Hematopoietic multipotent progenitor cell treated with erythropoietin and hydrocortisone succinate and interleukin-3 and kit ligand, for 17 days (in vitro differentiated cells): Measurements from ENCODE around the gene IFNB1.

Experiments
- DNase-seq: peaks from one replicate; pipeline ENCODE4 v3.0.0-alpha.2; 2015; ENCODE audit warnings: low spot score

IFNB1 gene

DNA sequence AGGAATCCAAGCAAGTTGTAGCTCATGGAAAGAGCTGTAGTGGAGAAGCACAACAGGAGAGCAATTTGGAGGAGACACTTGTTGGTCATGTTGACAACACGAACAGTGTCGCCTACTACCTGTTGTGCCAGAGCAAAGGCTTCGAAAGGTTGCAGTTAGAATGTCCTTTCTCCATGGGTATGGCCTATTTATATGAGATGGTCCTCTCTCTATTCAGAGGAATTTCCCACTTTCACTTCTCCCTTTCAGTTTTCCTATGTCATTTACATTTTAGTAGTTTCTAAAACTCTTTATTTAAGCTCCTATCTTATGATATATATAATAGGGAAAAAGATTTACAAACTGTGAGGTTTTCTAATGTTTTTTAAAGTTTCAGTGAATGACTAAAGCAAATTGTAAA lies at the start of gene IFNB1:
TSS of gene IFNB1 (minus strand) at position 162 of the 400 bp plus-strand sequence. CDS start at position 89, 73 bp downstream.
- DNase-seq: no peak

DNA sequence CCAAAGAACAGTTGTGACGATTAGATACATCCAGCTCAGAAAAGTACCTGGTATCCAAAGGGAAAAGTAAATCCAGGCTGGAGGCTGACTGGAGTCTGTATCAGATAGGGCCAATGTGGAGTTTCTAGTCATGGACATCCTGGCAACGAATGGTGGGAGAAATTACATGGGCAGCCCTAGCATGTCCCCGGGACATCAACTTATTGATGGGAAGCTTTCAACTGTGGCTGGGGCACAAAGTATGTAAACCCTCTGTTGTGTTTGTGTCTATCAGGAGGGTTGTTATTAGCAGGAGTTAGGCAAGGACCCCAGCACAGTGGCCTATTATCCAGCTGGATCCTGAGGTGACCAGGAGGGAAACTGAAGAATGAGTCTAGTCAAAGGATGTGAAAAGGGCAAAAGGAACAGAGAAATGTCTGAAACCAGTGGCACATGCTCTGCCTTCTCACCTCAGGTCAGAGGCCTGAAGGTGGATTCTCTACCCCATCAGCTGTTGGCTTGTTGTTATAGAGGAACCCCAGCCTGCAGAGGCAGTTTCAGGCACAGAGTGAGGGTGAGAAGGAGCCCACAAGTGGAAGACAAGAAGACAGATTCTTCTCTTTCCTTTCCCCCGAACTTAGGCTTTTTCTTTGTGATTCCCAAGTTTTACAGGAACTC lies 44.0 kb upstream of the IFNB1 start:
- DNase-seq: no peak

DNA sequence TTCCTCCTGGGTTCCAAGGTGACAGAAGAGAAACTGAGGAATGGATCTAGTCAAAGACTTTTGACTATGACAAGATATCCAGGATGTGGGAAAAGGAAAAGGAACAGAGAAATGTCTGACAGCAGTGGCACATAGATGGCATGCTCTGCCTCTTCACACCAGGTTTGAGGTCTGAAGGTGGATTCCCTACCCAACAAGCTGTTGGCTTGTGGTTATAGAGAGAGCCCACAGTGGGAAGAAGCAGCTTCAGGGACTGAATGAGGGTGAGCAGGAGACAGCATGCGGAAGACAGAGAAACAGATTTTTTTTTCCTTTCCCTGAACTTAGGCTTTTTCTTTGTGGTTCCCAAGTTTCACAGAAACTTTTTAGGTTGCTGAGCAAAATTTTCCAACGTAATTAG lies 43.3 kb upstream of the IFNB1 start:
- DNase-seq: no peak

DNA sequence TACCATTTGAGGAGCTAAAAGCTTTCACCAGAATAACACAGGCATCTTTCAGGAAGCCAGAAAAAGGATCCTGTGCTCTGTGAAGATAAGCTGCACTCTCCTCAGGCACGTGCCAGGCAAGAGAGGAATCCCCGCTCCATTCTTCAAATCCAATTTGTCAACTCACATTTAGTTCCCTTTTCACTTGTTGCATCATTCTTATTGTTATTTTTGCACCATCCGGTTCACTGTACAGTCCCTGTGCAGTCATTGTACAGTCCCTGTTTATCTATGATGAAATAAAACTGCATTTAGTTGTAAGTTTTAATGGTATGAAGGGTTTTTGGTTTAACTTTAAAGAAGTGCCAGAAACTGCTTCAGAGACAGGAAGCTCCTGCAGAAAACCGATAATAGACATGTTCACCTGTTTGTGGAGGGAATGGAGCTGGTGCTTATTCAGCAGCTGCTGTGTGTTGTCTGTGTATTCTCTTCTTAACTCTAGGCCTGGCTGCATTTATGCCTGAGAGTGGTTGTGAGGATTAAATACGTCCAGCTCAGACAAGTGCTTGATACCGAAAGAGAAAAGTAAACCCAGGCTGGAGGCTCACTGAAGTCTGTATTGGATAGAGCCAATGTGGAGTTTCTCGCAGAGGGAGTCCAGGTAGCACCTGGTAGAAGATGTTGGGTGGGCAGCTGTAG lies 41.5 kb upstream of the IFNB1 start:
- no peak for DNase-seq

DNA sequence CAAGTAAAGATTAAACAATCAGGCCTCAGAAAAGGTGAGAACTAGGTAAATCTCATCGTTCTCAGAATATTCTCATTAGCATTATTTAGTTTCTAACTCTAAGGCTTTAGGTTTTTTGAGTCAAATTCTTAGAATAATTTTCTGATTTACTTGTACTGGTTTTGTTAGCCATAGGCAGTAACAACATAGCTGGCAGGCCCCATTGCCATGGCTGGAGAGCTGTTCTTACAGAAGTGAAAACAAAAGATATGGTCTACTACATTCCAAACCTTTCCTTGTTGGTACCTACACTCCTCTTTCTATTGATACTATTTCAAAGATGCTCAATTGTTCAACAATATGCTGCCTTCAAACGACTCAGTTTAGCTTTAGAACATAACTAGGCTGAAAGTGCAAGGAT lies 36.6 kb upstream of the IFNB1 start:
- DNase-seq: no peak

DNA sequence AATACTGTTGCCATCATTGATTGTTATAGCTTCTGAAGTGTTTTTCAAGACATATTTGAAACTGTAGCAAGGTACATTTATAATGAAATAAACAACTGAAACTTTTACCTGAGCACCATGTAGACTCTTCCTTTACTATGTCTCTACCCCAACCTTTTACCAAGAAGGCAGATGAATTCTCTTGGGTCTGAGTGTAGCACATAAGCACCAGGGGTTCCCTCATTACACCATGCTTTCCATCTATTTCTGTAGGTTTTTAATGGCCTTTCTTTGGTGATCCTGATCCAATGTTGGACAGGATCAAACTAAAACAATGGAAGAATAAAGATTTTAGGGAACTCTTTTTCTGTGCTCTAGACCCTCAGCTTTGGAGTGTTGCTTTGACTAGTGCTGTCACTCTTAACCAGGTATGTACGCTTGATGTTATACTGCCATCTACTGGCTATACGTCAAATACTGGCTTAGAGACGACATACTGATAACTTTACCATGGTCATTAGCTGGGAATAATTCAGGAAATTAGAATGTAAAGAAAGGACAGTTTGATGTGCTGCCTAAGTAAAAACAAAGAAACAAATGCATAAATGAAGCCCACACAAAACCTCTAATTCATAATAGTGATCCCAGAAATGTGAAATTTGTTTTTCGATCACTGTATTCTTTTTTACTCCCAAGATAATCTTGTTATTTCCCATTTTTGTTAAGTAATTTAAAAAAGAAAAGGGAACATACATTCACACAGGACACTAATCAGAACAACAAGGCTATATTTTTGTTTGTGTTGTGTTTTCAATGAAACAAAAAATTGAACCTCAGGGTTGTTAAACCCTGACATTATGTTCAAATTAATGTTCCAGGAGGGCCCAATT lies 33.2 kb upstream of the IFNB1 start:
- peak; percentile 64 for DNase-seq

DNA sequence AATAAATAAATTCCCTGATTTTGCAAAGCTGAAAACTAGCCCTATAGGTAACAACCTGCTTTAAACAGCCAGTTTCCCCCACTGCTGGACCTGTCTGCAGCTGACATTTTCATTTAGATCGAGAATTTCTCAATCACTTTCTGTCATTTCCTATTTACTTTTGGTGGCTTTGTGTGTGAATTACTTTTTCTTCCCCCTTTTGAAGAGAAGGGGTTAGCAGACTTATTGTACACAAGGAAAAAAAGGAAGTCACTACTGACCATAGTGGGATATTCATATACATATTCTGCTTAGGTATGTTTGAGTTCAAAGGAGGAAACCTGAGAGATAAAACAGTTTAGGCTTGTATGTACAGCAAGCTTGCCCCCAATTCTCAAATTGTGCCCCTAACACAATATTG lies 27.0 kb upstream of the IFNB1 start:
- DNase-seq: no peak

DNA sequence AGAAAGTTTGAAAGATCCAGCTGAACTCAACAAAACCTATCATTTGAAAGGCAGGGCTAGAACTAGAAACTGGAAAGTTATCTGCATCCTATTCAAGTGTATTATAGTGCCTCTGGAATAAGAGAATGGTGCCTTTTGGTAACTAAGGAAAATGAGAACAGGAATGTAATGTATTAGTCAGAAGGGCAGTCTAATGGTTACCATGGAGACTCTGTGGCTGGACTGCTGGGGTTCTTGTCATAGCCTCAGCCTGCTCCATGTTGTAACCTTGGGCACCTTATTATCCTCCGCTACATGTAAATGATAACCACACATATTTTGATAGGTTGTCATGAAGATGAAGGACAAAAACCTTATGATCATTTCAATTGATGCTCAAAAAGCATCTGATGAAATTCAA lies 24.6 kb upstream of the IFNB1 start:
- no peak for DNase-seq

DNA sequence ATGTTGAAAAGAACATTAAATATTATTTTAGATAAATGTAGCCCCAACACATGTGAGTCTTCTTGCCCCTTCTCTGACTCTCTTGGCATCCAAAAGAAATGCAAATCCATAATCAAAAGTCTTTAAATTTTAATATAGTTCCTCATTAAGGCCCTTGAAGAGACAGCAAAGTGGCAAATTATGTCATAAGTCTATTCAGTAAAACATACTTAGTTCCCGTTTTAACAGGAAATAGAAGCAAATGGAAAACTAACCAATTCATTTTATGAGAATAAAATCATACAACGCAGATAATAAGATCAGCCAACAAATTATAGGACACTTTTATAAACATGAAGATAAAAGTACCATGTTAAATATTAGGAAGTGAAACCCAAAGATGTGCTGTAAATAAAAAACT lies 20.1 kb upstream of the IFNB1 start:
- no peak for DNase-seq

DNA sequence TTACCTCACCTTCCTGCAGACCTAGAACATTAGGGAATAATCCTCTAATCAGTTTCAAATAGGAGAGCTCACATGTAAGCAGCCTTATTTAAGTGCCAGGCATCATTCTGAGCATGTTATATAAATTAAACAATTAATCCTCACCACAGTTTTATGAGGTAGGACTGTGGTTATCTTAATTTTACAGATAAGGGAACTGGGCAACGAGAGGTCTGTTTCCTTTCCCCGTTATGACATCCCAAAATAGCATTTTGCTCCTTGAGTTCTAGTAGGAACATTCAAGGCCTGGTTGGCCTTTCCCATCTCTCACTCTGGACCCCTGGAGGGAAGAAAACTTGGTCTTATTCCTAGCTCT lies 19.1 kb upstream of the IFNB1 start:
- no peak for DNase-seq

DNA sequence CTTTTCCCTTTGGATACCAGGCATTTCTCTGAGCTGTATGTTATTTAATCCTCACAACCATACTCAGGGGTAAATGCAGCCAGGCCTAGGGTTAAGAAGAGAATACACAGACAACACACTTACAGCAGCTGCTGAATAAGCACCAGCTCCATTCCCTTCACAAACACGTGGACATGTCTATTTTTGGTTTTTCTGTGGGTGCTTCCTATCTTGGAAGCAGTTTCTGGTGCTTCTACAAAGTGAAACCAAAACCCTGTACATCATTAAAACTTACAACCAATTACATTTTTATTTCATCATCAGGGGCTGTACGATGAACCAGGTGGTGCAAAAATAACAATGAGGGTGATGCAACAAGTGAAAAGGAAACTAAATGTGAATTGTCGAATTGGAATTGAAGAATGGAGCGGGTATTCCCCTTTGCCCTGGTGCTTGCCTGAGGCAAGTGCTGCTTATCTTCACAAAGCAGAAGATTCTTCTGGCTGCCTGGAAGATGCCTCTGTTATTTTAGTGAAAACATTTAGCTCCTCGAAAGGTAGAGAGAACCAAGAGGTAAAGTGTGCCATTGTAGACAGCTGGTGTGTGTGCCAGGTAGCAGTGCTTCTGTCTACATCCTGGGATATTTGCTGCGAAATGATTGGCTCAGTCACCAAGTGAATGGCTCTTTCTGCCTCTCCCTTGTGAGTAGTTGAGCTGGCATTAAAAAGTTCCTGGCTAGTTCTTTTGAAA lies 18.6 kb upstream of the IFNB1 start:
- DNase-seq: peak; percentile 24

DNA sequence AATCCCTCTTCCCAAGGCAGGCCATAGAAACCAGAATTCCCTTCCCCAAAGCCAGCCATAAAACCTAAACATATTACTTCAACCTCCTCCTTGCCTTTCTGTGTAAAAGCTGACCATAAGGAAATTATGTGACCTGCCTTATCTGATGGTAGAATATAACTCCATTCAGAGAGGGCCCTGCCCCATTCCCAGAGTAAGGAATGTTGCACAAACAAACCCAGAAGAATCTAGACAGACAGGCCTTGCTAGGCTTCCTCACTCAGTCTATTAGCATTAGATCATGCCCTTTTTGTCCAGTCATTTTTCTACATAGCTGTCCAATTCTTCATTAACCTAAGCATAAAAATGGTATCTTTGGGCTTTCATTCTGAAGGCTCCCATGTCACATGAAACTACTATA lies 17.8 kb upstream of the IFNB1 start:
- DNase-seq: no peak

DNA sequence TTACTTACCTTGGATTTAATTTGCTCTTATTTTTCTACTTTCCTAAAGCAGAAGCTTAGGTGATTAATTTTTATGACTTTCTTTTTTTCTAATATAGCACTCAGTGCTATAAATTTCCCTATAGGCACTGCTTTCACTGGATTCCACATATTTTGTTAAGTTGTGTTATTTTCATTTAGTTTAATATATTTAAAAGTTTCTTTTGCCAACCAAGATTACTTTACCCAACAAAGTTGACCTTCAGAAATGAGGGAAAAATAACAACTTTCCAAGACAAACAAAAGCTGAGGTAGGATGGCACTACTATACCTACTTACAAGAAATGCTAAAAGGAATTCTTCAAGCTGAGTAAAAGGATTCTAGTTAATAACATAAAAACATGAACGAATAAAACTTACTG lies 8.8 kb upstream of the IFNB1 start:
- DNase-seq: no peak

DNA sequence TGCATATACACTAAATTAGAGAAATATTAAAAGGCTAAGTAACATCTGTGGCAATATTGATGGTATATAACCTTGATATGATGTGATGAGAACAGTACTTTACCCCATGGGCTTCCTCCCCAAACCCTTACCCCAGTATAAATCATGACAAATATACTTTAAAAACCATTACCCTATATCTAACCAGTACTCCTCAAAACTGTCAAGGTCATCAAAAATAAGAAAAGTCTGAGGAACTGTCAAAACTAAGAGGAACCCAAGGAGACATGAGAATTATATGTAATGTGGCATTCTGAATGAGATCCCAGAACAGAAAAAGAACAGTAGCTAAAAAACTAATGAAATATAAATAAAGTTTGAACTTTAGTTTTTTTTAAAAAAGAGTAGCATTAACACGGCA lies 7.3 kb upstream of the IFNB1 start:
- no peak for DNase-seq

DNA sequence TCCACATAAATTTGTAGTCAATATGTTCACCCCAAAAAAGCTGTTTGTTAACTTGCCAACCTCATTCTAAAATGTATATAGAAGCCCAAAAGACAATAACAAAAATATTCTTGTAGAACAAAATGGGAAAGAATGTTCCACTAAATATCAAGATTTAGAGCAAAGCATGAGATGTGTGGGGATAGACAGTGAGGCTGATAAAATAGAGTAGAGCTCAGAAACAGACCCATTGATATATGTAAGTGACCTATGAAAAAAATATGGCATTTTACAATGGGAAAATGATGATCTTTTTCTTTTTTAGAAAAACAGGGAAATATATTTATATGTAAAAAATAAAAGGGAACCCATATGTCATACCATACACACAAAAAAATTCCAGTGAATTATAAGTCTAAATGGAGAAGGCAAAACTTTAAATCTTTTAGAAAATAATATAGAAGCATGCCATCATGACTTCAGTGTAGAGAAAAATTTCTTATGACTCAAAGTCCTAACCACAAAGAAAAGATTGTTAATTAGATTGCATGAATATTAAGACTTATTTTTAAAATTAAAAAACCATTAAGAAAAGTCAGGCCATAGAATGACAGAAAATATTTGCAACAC lies 6.6 kb upstream of the IFNB1 start:
- DNase-seq: no peak

DNA sequence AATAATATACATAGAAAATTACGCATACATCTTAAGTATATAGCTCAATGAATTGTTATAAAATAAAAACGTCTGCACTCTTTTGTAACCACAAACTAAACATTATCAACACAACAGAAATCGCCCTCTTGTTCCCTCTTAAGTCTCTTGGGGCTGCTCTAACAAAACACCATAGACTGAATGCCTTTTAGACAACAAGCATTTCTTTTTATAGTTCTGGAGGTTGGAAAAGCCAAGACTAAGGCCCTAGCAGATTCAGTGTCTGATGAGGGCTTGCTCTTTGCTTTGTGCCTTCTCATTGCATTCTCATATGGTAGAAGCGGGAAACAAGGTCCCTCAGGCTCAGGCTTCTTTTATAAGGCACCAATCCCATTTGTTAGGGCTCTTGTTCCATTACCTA lies 4.9 kb upstream of the IFNB1 start:
- DNase-seq: no peak

DNA sequence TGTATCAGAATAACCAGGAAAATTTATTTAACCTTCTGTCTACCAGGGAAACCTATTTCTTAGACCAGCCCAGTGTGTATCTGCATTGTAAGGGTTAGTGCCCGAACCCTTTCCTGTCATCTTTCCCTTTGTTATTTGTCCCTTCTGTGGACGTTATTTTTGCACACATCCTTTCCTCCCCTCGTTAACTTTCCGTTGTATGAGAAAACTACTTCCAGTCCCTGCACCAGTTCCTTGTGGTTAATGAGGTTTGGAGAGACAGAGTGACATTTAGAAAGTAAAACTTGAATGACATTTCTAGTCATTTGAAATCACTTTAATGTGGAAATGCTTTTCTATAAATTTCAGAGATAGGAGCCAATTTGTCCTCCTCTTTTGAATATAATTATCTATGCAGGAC lies 4.3 kb upstream of the IFNB1 start:
- no peak for DNase-seq

DNA sequence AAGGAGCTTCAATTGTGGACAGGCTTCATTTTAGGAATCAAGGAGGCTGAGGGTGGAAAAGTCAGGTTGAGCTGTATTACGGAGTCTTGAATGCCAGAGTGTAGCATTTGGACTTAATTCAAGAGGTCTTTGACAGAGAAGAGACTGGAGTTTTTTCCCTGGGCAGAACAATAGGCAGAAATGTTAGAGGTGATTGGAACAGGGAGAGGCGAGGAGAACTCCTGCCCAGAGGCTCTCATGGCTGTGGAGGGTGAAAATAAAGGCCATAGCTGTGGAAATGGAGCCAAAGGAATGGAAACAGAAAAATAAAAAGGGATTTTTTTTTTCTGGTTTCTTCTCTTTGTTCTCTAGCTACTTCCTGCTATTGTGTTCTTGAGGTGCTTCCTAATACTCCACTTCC lies 3.7 kb upstream of the IFNB1 start:
- no peak for DNase-seq

DNA sequence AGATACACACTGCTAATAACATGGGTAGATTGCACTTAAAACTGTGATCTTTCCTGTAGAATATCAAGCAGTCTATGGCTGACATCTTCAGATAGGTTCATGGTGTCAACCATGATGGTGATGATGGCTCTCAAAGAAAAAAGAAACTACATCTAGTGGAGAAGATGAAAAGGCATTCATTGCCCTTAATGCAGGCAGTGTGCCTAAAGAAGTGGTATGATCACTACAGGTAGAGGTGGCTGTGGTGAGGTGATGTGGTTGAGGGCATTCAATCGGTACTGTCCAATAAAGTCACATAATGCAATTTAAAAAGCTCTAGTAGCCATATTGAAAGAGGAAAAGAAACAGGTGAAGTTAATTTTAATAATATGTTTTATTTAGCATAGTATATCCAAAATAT lies 3.1 kb upstream of the IFNB1 start:
- no peak for DNase-seq

DNA sequence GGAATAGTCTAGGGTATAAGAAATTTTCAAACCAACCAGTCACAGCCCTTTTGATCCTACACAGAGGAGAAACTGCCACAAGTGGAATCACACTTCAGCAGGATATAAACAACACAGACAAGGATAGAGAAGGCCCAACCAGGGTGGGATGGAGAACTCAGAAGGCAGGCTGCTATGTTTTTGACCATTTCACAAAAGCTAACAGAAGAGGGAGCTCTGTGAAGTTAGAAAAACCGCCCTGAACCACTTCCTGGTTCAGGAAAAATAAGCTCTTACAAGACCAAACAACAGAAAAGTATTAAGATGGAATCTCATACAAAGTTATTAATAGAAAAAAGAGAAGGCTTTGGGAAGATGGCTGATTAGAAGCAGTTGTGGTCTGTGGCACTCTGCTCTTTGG lies 960 bp upstream of the IFNB1 start:
- no peak for DNase-seq

DNA sequence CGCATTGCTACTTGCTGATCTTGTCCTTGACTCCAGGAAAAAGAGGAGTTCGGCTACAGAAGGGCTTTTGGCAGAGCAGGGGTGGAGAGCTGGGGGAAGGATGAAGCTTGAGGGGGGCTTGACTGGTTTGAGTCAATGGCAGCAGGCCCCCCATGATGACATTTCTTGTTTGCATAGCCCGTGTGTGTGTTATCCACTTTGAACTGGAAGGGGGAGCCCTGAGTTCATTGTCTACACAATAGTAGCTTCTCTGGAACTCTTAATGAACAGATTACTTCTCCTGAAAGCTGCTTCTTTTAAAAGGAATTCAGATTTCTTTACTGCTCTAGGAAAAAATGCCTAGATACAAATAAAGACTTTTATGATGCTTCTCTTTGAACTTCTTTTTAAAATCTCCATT lies 2.3 kb downstream of the IFNB1 start:
- DNase-seq: no peak

DNA sequence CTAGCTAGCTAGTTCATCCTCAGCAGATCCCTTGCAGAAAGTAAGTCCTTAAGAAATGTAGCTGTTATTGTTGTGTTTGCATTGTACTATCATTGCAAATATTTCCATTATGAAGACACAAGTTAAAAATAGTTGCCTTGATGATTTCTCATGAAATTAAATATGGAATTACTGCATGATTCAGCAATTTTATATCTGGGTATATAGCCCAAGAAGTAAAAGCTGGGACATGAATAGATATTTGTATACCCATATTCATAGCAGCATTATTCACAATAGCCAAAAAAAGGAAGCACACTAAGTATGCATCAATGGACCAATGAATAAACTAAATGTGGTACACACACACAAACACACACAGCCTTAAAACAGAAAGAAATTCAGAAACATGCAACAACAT lies 6.8 kb downstream of the IFNB1 start:
- DNase-seq: no peak
